Endothelial cell of umbilical vein (primary cell): ENCODE measurements around the gene KLHL21. TPM values are rescaled to one million over a fixed set of nuclear protein-coding genes. Genes with fewer than 3 reads are reported as not detected.
"Not testable (repeated sequence)": the region's sequence is repeated elsewhere in the genome, so short reads cannot be mapped to it uniquely, and the experiment has no call there.

Experiments used
- BruUV-seq: library from RNA; stranded (reverse); fragments of 400-500 nt; replicated peaks from 2 replicates; lab custom pipeline; 2021; lab: Mats Ljungman, UMichigan
- CTCF ChIA-PET: fragments of 300-600, 350-600 bp; sonication (Branson Sonifier 250); formaldehyde crosslinking; loops from one replicate; lab custom pipeline; 2021; ENCODE audit warnings: antibody characterized with exemption, inconsistent platforms; lab: Charles Lee
- POLR2A ChIA-PET: fragments of 300-600, 350-600 bp; sonication (Branson Sonifier 250); formaldehyde crosslinking; loops from one replicate; lab custom pipeline; 2021; ENCODE audit warnings: antibody characterized with exemption, inconsistent platforms; lab: Charles Lee
- DNase-seq: peaks from one replicate; pipeline ENCODE4 v3.0.0-alpha.2; 2011; ENCODE audit warnings: low read depth, low spot score
- FAIRE-seq: peaks from 2 replicates; lab custom pipeline; 2011; peaks lifted over from hg19 to GRCh38; lab: Jason Lieb, UNC
- H2AFZ ChIP-seq: 2 replicates; pipeline ENCODE4 v1.6.0; 2012; ENCODE audit warnings: low read depth, low read length, control low read depth, inconsistent platforms
- H3K27ac ChIP-seq: 2 replicates; pipeline ENCODE4 v1.5.1; 2011; ENCODE audit warnings: low read depth, mild to moderate bottlenecking, control low read depth, low read length, moderate library complexity; ENCODE audit not compliant: insufficient read depth
- H3K27me3 ChIP-seq, 2 experiments: 2 replicates each; pipeline versions ENCODE4 v1.6.0 to v1.6.1; 2011; ENCODE audit warnings: low read length in 2 of 2, mixed read lengths in 1 of 2; ENCODE audit not compliant: control insufficient read depth in 2 of 2, insufficient read depth in 2 of 2
- H3K36me3 ChIP-seq, 2 experiments: 2 replicates in 1 of 2; 3 replicates in 1 of 2; pipeline ENCODE4 v1.5.1; 2011; ENCODE audit warnings: low read length in 2 of 2, mild to moderate bottlenecking in 1 of 2, moderate library complexity in 1 of 2; ENCODE audit not compliant: control insufficient read depth in 2 of 2, insufficient read depth in 2 of 2; ENCODE audit errors: extremely low read depth in 1 of 2
- H3K4me1 ChIP-seq: 3 replicates; pipeline ENCODE4 v1.5.1; 2011; ENCODE audit warnings: mild to moderate bottlenecking, low read length; ENCODE audit not compliant: control insufficient read depth, insufficient read depth; ENCODE audit errors: extremely low read depth
- H3K4me2 ChIP-seq: 2 replicates; pipeline ENCODE4 v1.6.1; 2011; ENCODE audit warnings: low read length, control low read depth, mixed read lengths; ENCODE audit not compliant: insufficient read depth
- H3K4me3 ChIP-seq, 3 experiments: fragments of 200-600 bp in 1 of 3; sonication (generic), shearing (Covaris generic) in 1 of 3; replicated peaks in 1 of 3; 2 replicates each; pipeline ENCODE4 v1.5.1; 2011 to 2016; ENCODE audit warnings: control low read depth in 3 of 3, low read length in 3 of 3, mild to moderate bottlenecking in 2 of 3, inconsistent platforms in 1 of 3, low read depth in 1 of 3, moderate library complexity in 1 of 3; ENCODE audit not compliant: insufficient read depth in 1 of 3
- H3K79me2 ChIP-seq: 2 replicates; pipeline ENCODE4 v1.6.0; 2012; ENCODE audit warnings: low read length, inconsistent platforms; ENCODE audit not compliant: control insufficient read depth, insufficient read depth
- H3K9ac ChIP-seq: replicated peaks from 2 replicates; pipeline ENCODE3; 2011; ENCODE audit warnings: low read length, control low read depth; ENCODE audit not compliant: insufficient read depth; ENCODE audit errors: extremely low read depth
- H3K9me1 ChIP-seq: replicated peaks from 3 replicates; pipeline ENCODE4 v1.6.0; 2011; ENCODE audit warnings: mild to moderate bottlenecking, low read length; ENCODE audit not compliant: control insufficient read depth, insufficient read depth; ENCODE audit errors: extremely low read depth
- H3K9me3 ChIP-seq: replicated peaks from 2 replicates; pipeline ENCODE4 v1.5.1; 2012; ENCODE audit warnings: low read length, inconsistent platforms; ENCODE audit not compliant: control insufficient read depth, insufficient read depth
- H4K20me1 ChIP-seq: replicated peaks from 2 replicates; pipeline ENCODE3; 2011; ENCODE audit warnings: mild to moderate bottlenecking, low read length; ENCODE audit not compliant: control insufficient read depth, insufficient read depth; ENCODE audit errors: extremely low read depth
- CTCF ChIP-seq, 2 donors: IDR thresholded peaks; 1 replicate in 1 of 2; 2 replicates in 1 of 2; pipeline ENCODE4 v1.5.1; 2011; ENCODE audit warnings: low read length in 2 of 2, mild to moderate bottlenecking in 2 of 2, moderate library complexity in 2 of 2, control low read depth in 1 of 2, inconsistent platforms in 1 of 2, low read depth in 1 of 2; ENCODE audit not compliant: insufficient read depth in 1 of 2; ENCODE audit errors: extremely low read depth in 1 of 2
- EZH2 ChIP-seq: IDR thresholded peaks from 2 replicates; pipeline ENCODE4 v1.6.1; 2012; ENCODE audit warnings: borderline replicate concordance, low read depth, mild to moderate bottlenecking, moderate library complexity, low read length, inconsistent platforms; ENCODE audit not compliant: severe bottlenecking
- FOS ChIP-seq: IDR thresholded peaks from 2 replicates; pipeline ENCODE4 v1.6.1; 2011; ENCODE audit warnings: mild to moderate bottlenecking, low read length, moderate library complexity, borderline replicate concordance; ENCODE audit not compliant: insufficient read depth
- MAX ChIP-seq: IDR thresholded peaks from 2 replicates; pipeline ENCODE4 v1.6.1; 2011; ENCODE audit not compliant: insufficient read depth, insufficient read length
- POLR2A ChIP-seq: IDR thresholded peaks from 2 replicates; pipeline ENCODE4 v1.6.1; 2012; ENCODE audit warnings: low read depth, mild to moderate bottlenecking, control low read depth, low read length
- dilution Hi-C: fragments of 300-500 bp; cut with MboI; formaldehyde crosslinking; loops from one replicate; pipeline ENCODE4 v1.15.0; 2019; ENCODE audit warnings: low sequenced_read_pairs; ENCODE audit not compliant: extremely low pct_ligation_motif_present
- intact Hi-C: fragments of 100-400 bp; cut with micrococcal nuclease; formaldehyde crosslinking; loops from one replicate; pipeline ENCODE4 v1.10.0; 2022
- polyA plus RNA-seq, 4 experiments: library from polyadenylated mRNA; depleted of rRNA in 3 of 4; stranded (reverse) in 3 of 4; unstranded in 1 of 4; fragments of >200 nt; gene quantifications; 2 replicates each; pipeline versions ENCODE4 v1.2.1 to v1.2.3, GENCODE V29; 2011 to 2012; ENCODE audit warnings: missing spikeins in 1 of 4
- total RNA-seq: library from RNA; stranded (reverse); gene quantifications from 2 replicates; pipeline ENCODE4 v1.2.3, GENCODE V29; 2021

The KLHL21 gene
- total and polyA plus RNA-seq, 2 donors (not counting 3 experiments of a cell fraction or from before 2014, with no cell fraction given), result 18.0 to 22.4 TPM

GRCh38 chr1:6646499-6647148, 44.0 kb upstream of the KLHL21 start:
- peak; percentile 50 to 57 for TF ChIP-seq CTCF (IDR thresholded peaks at IDR 0.05; ENCODE audit: extremely low read depth in 1 of 2, insufficient read depth in 1 of 2, low read depth in 1 of 2, low read length in 2 of 2)
- TF ChIP-seq MAX, result no peak
- TF ChIP-seq FOS, result no peak
- no TSS peak for BruUV-seq
- CTCF ChIA-PET, result interaction anchor here (0.6 to 2.4 kb wide), 36 partner anchors 9 to 561 kb away, joined by 3 to 18 read pairs (median 4); partner anchors contain the start of genes NOL9, TAS1R1 and ZBTB48
- Histone ChIP-seq H3K4me2 (no peak overlapping the region), H3K4me3 (no peak overlapping the region), H3K27me3 (no peaks in the 10 kb centered on the region), H4K20me1 (no peaks in the 10 kb centered on the region), H3K79me2 (no peaks in the 10 kb centered on the region), H3K36me3 (peaks cover 0 to 7% of the 10 kb centered on the region in 2 experiments), H3K9me3 (no peaks in the 10 kb centered on the region), H3K9me1 (no peaks in the 10 kb centered on the region), H3K27ac (no peak overlapping the region), H2AFZ (no peak overlapping the region), H3K4me1 (no peaks in the 10 kb centered on the region), H3K9ac (no peak overlapping the region)
- DNase-seq, result peak; percentile 47
- peak; percentile 93 for FAIRE-seq
- POLR2A ChIA-PET, result no interaction called here
- dilution Hi-C loops (no loop called here), intact Hi-C loops (loop anchor here (1.0 kb wide), 4 partner anchors 45 to 572 kb away; partner anchors contain the start of gene NOL9)

- H3K27me3 ChIP-seq, result no peaks in the 10 kb centered on the region
- BruUV-seq, result no TSS peak
- no peak overlapping the region for H3K4me3 ChIP-seq
- H2AFZ ChIP-seq, result no peak overlapping the region
- dilution Hi-C loops, result no loop called here
- no peaks in the 10 kb centered on the region for H4K20me1 ChIP-seq
- no peaks in the 10 kb centered on the region for H3K9me3 ChIP-seq
- intact Hi-C loops, result no loop called here
- no peak for TF ChIP-seq EZH2
- no peak for TF ChIP-seq POLR2A
- H3K4me2 ChIP-seq, result no peak overlapping the region
- FAIRE-seq (no peak), DNase-seq (no peak)
- H3K9me1 ChIP-seq, result no peaks in the 10 kb centered on the region
- H3K27ac ChIP-seq, result no peak overlapping the region
- H3K9ac ChIP-seq, result no peak overlapping the region
- peaks cover 0 to 7% of the 10 kb centered on the region in 2 experiments for H3K36me3 ChIP-seq
- no peaks in the 10 kb centered on the region for H3K4me1 ChIP-seq
- ChIA-PET CTCF (interaction anchor here (1.4 to 2.4 kb wide), 3 partner anchors 37 to 158 kb away, joined by 3 to 18 read pairs (median 4); no protein-coding TSS in a partner anchor), POLR2A (no interaction called here)
- no peaks in the 10 kb centered on the region for H3K79me2 ChIP-seq
Observed at GRCh38 chr1:6645018-6645417, 42.3 kb upstream of the KLHL21 start.

DNA sequence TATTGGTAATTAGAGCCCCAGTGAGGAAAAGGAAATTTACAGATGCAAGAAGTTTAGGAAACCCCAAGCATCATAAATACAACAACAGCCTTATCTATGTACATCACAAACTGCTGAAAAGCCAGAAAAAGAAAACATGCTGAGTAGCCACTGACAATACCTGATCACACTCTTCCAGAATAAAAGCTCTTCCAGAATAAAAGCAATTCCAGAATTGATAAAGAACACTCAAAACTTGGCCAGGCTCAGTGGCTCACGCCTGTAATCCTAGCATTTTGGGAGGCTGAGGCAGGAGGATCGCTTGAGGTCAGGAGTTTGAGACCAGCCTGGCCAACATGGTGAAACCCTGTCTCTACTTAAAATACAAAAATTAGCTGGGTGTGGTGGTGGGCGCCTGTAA, 38.2 kb upstream of the KLHL21 start:
- dilution Hi-C loops, H3K27me3 ChIP-seq, H3K9me1 ChIP-seq, H3K9me3 ChIP-seq, H3K27ac ChIP-seq, intact Hi-C loops, BruUV-seq, H3K4me1 ChIP-seq, H3K4me3 ChIP-seq, H3K79me2 ChIP-seq, H3K4me2 ChIP-seq, H3K9ac ChIP-seq, DNase-seq, H2AFZ ChIP-seq, FAIRE-seq, CTCF ChIA-PET, H4K20me1 ChIP-seq: not testable (repeated sequence)
- peaks cover 4 to 27% of the 10 kb centered on the region in 2 experiments for H3K36me3 ChIP-seq
- POLR2A ChIA-PET, result interaction anchor here (0.7 kb wide), 1 partner anchor 10 kb away, joined by 4 read pairs; no protein-coding TSS in a partner anchor
